Upper lobe of right lung (tissue), 1 donor: ENCODE measurements around the gene ATP6V0A4. TPM values are rescaled to one million over a fixed set of nuclear protein-coding genes. Genes with fewer than 3 reads are reported as not detected.

Source experiments
- ATAC-seq: fragments of 200-7000 bp; cut with Tn5 transposase; one replicate; pipeline ENCODE4 v1.9.1; 2020; ENCODE audit warnings: mild to moderate bottlenecking, moderate library complexity
- DNase-seq: peaks from one replicate; pipeline ENCODE4 v3.0.0-alpha.2; 2020
- H3K27ac ChIP-seq: fragments of 200-600 bp; one replicate; pipeline ENCODE4 v1.8.0; 2022
- H3K27me3 ChIP-seq: fragments of 200-600 bp; one replicate; pipeline ENCODE4 v1.8.0; 2022; ENCODE audit warnings: mild to moderate bottlenecking
- H3K36me3 ChIP-seq: fragments of 200-600 bp; one replicate; pipeline ENCODE4 v1.8.0; 2022
- H3K4me1 ChIP-seq: fragments of 200-600 bp; one replicate; pipeline ENCODE4 v1.8.0; 2022
- H3K4me3 ChIP-seq: fragments of 200-600 bp; one replicate; pipeline ENCODE4 v1.8.0; 2022; ENCODE audit warnings: mild to moderate bottlenecking
- H3K9me3 ChIP-seq: fragments of 200-600 bp; one replicate; pipeline ENCODE4 v1.8.0; 2022
- intact Hi-C: fragments of 100-400 bp; cut with DNase I; formaldehyde crosslinking; loops from one replicate; pipeline ENCODE4 v1.11.0; 2022
- total RNA-seq: library from RNA; stranded (reverse); fragmentation: NEBNext Ultra II Directional; extraction: Animal tissue kit (Norgen Biotek cat#: 25700); gene quantifications from one replicate; pipeline ENCODE4 v1.2.1, GENCODE V29; 2021
- TF ChIP-seq, protein P1 (sequence below): fragments of 200-600 bp; IDR thresholded peaks from one replicate; pipeline ENCODE4 v1.8.0; 2022; ENCODE audit warnings: antibody characterized with exemption
- donor health status: DM: no; HTN: yes; CAD: no; lungs with severe emphysema.

ATP6V0A4 gene
- total RNA-seq, 1 donor from 2014 or later = 2.4 TPM

DNA sequence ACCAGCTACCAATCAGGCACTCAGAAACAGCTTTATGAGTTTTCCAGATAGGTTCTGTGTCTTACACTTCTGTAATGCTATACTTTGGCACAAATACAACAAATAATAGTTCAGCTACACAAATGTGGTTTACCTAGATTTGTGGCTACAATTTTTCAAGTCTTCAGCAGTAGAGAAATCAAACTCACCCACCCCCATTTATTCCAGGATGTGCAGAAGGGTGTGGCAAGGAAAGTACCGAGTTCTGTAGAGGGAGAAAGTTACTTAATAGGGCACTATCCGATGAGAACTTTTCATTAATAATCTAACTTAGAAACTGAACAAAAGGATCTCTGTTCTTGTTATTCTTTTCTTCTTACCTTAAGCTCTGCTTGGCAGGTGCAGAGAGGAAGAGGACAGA lies 30.3 kb upstream of the ATP6V0A4 start:
- H3K36me3 ChIP-seq = no peaks in the 10 kb centered on the region
- H3K4me3 ChIP-seq = no peak overlapping the region
- H3K4me1 ChIP-seq = no peaks in the 10 kb centered on the region
- no peak for ATAC-seq
- TF ChIP-seq, protein P1, sequence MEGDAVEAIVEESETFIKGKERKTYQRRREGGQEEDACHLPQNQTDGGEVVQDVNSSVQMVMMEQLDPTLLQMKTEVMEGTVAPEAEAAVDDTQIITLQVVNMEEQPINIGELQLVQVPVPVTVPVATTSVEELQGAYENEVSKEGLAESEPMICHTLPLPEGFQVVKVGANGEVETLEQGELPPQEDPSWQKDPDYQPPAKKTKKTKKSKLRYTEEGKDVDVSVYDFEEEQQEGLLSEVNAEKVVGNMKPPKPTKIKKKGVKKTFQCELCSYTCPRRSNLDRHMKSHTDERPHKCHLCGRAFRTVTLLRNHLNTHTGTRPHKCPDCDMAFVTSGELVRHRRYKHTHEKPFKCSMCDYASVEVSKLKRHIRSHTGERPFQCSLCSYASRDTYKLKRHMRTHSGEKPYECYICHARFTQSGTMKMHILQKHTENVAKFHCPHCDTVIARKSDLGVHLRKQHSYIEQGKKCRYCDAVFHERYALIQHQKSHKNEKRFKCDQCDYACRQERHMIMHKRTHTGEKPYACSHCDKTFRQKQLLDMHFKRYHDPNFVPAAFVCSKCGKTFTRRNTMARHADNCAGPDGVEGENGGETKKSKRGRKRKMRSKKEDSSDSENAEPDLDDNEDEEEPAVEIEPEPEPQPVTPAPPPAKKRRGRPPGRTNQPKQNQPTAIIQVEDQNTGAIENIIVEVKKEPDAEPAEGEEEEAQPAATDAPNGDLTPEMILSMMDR = no peak
- no peak for DNase-seq
- no peaks in the 10 kb centered on the region for H3K9me3 ChIP-seq
- intact Hi-C loops = no loop called here
- H3K27ac ChIP-seq = no peak overlapping the region
- no peaks in the 10 kb centered on the region for H3K27me3 ChIP-seq

DNA sequence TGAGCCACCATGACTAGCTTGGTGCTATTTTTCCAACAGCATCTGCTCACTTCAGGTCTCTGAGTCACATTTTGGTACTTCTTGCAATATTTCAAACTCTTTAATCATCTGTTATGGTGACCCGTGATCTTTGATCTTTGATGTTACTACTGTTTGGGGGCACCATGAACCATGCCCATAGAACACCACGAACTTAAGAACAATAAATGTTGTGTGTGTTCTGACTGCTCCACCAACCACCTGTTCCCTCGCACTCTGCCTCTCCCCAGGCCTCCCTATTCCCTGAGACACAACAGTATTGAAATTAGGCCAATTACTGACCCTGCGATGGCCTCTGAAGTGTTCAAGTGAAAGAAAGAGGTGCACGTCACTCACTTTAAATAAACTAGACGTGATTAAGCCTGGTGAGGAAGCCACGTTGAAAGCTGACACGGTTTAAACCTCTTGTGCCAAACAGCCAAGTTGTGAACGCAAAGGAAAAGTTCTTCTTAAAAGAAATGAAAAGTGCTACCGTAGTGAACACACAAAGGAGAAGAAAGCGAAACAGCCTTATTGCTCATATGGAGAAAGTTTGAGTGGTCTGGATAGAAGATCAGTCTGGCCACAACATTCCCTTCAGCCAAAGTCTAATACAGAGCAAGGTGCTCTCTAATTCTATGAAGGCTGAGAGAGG lies 27.2 kb upstream of the ATP6V0A4 start:
- Histone ChIP-seq H3K27me3 (no peaks in the 10 kb centered on the region), H3K9me3 (no peaks in the 10 kb centered on the region), H3K36me3 (no peaks in the 10 kb centered on the region), H3K27ac (no peak overlapping the region), H3K4me1 (no peaks in the 10 kb centered on the region), H3K4me3 (no peak overlapping the region)
- intact Hi-C loops = no loop called here
- no peak for ATAC-seq
- TF ChIP-seq, protein P1 = no peak
- no peak for DNase-seq

DNA sequence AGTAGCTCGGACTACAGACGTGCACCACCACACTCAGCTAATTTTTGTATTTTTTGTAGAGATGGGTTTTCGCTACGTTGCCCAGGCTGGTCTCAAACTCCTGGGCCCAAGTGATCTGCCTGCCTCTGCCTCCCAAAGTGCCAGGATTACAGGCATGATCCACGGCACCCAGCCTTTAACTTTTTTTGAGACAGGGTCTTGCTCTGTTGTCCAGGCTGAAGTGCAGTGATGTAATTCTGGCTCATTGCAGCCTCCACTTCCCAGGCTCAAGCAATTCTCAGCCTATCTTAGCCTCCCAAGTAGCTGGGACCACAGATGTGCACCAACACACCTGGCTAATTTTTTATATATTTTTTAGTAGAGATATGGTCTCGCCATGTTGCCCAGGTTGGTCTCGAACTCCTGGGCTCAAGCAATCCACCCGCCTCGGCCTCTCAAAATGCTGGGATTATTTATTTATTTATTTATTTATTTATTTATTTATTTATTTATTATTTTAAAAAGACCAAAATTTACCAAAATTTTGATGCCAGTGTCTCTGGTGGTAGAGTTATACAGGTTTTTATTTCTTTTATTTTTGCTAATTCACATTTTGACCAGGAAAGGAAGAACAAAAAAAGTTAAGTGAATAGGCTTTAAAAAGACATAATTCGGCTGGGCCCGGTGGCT lies 25.0 kb upstream of the ATP6V0A4 start:
- Histone ChIP-seq H3K36me3 (no peaks in the 10 kb centered on the region), H3K27ac (no peak overlapping the region), H3K4me3 (no peak overlapping the region), H3K27me3 (no peaks in the 10 kb centered on the region), H3K9me3 (no peaks in the 10 kb centered on the region), H3K4me1 (no peaks in the 10 kb centered on the region)
- ATAC-seq (no peak), DNase-seq (no peak)
- TF ChIP-seq, protein P1 = no peak
- intact Hi-C loops = no loop called here

DNA sequence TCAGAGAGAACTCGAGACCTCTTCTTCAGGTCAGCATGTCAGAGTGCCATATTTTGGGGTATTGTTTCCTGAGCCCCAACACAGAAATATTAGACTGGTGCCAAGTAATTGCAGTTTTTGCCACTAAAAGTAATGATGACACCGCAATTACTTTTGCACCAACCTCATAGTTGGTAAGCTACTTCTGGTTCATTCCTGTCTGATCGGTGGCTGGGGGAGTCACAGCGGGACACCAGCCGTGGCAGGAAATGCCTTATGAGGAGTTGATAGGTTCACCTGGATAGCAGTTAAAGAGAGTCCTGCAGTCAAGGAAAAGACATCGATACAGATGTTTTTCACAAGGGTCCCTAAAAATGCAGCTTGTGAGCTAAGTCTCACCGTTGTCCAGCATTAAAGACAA lies 23.9 kb upstream of the ATP6V0A4 start:
- intact Hi-C loops = no loop called here
- TF ChIP-seq, protein P1 = no peak
- H3K4me3 ChIP-seq = no peak overlapping the region
- no peaks in the 10 kb centered on the region for H3K27me3 ChIP-seq
- H3K36me3 ChIP-seq = no peaks in the 10 kb centered on the region
- H3K4me1 ChIP-seq = no peaks in the 10 kb centered on the region
- no peaks in the 10 kb centered on the region for H3K9me3 ChIP-seq
- no peak overlapping the region for H3K27ac ChIP-seq
- ATAC-seq = no peak
- no peak for DNase-seq

DNA sequence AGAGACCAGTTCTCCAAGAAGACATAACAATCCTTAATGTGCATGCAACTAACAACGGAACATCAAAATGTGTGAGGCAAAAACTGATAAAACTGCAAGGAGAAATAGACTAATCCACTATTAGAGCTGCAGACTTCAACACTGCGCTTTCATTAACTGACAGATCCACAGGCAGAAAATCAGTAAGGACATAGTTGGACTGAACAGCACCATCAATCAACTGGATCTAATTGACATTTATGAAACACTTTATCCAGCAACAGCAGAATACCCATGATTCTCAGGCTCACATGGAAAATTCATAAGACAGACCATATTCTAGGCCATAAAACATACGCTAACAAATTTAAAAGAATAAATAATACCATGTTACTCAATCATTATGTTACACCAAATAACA lies 21.6 kb upstream of the ATP6V0A4 start:
- Histone ChIP-seq H3K27ac (no peak overlapping the region), H3K27me3 (no peaks in the 10 kb centered on the region), H3K9me3 (no peaks in the 10 kb centered on the region), H3K36me3 (no peaks in the 10 kb centered on the region), H3K4me1 (no peaks in the 10 kb centered on the region), H3K4me3 (no peak overlapping the region)
- intact Hi-C loops = no loop called here
- TF ChIP-seq, protein P1 = no peak
- ATAC-seq (no peak), DNase-seq (no peak)
